B cell (primary cell): ENCODE data around the gene TRNT1. TPM values are rescaled to one million over a fixed set of nuclear protein-coding genes. Genes with fewer than 3 reads are reported as not detected.

Source experiments
- ATAC-seq: fragments of 200-7000 bp; cut with Tn5 transposase; one replicate; pipeline ENCODE4 v1.10.0; 2021; ENCODE audit warnings: low read depth, mild to moderate bottlenecking, moderate number of reproducible peaks, moderate library complexity
- CTCF ChIA-PET: fragments of 350-600 bp; sonication (Branson Sonifier 250); formaldehyde crosslinking; loops from one replicate; lab custom pipeline; 2021; ENCODE audit warnings: antibody characterized with exemption, inconsistent platforms; lab: Charles Lee
- POLR2A ChIA-PET: fragments of 350-600 bp; sonication (Branson Sonifier 250); formaldehyde crosslinking; loops from one replicate; lab custom pipeline; 2021; ENCODE audit warnings: antibody characterized with exemption; lab: Charles Lee
- DNase-seq: peaks from one replicate; pipeline ENCODE4 v3.0.0; 2013
- H2AFZ ChIP-seq: 2 replicates; pipeline ENCODE4 v1.6.1; 2012; ENCODE audit warnings: mild to moderate bottlenecking, low read depth, low read length; ENCODE audit not compliant: insufficient read depth, poor library complexity, severe bottlenecking
- H3K27ac ChIP-seq, 2 donors: 1 replicate in 1 of 2; 2 replicates in 1 of 2; pipeline ENCODE4 v1.5.1; 2012 to 2013; ENCODE audit warnings: low read length in 2 of 2, mild to moderate bottlenecking in 2 of 2, moderate library complexity in 1 of 2
- H3K27me3 ChIP-seq, 4 experiments: fragments of 200-600 bp in 1 of 4; sonication (generic) in 1 of 4; replicated peaks in 1 of 4; 1 replicate in 2 of 4; 2 replicates in 2 of 4; pipeline versions ENCODE4 v1.6.1 to v1.7.0; 2013 to 2016; ENCODE audit warnings: low read length in 3 of 4, mild to moderate bottlenecking in 2 of 4, mixed read lengths in 1 of 4, moderate library complexity in 1 of 4; ENCODE audit not compliant: insufficient read depth in 4 of 4, control insufficient read depth in 3 of 4; ENCODE audit errors: control extremely low read depth in 1 of 4
- H3K36me3 ChIP-seq, 2 experiments: replicated peaks in 1 of 2; 1 replicate in 1 of 2; 2 replicates in 1 of 2; pipeline versions ENCODE4 v1.6.1 to v1.7.1; 2013; ENCODE audit warnings: low read length in 1 of 2; ENCODE audit not compliant: insufficient read depth in 2 of 2, control insufficient read depth in 1 of 2; ENCODE audit errors: control extremely low read depth in 1 of 2, extremely low read depth in 1 of 2
- H3K4me1 ChIP-seq, 2 donors: fragments of 200-600 bp in 1 of 2; sonication (generic) in 1 of 2; 1 replicate in 1 of 2; 2 replicates in 1 of 2; pipeline versions ENCODE4 v1.5.1 to v1.6.1; 2013 to 2017; ENCODE audit warnings: low read length in 2 of 2; ENCODE audit not compliant: control insufficient read depth in 2 of 2, insufficient read depth in 2 of 2
- H3K4me2 ChIP-seq: replicated peaks from 2 replicates; pipeline ENCODE3; 2012; ENCODE audit warnings: mild to moderate bottlenecking, low read depth, low read length; ENCODE audit not compliant: poor library complexity, severe bottlenecking
- H3K4me3 ChIP-seq, 5 experiments: fragments of 200-600 bp in 1 of 5; sonication (generic) in 1 of 5; 1 replicate in 3 of 5; 2 replicates in 2 of 5; pipeline versions ENCODE4 v1.5.1 to v1.7.0; 2011 to 2016; ENCODE audit warnings: low read length in 4 of 5, mild to moderate bottlenecking in 4 of 5, low read depth in 2 of 5, control low read depth in 1 of 5, moderate library complexity in 1 of 5; ENCODE audit not compliant: insufficient read depth in 1 of 5; ENCODE audit errors: control extremely low read depth in 1 of 5, extremely low read depth in 1 of 5
- H3K79me2 ChIP-seq: fragments of 200-600 bp; sonication (generic); one replicate; pipeline ENCODE4 v1.6.0; 2016; ENCODE audit warnings: low read length; ENCODE audit not compliant: control insufficient read depth, insufficient read depth
- H3K9ac ChIP-seq: fragments of 200-600 bp; sonication (generic); 2 replicates; pipeline ENCODE4 v1.6.1; 2017; ENCODE audit warnings: mild to moderate bottlenecking, low read length, moderate library complexity
- H3K9me3 ChIP-seq, 3 donors: one replicate each; pipeline versions ENCODE4 v1.6.1 to v1.7.1; 2013; ENCODE audit warnings: low read length in 2 of 3; ENCODE audit not compliant: control insufficient read depth in 2 of 3, insufficient read depth in 1 of 3; ENCODE audit errors: control extremely low read depth in 1 of 3
- H4K20me1 ChIP-seq: 2 replicates; pipeline ENCODE4 v1.6.0; 2012; ENCODE audit warnings: mild to moderate bottlenecking, low read length; ENCODE audit not compliant: insufficient read depth, control insufficient read depth, poor library complexity, severe bottlenecking
- H3K27ac Mint-ChIP-seq: one replicate; pipeline ENCODE4 v1.8.0; 2021; ENCODE audit warnings: mixed read lengths
- H3K27me3 Mint-ChIP-seq: one replicate; pipeline ENCODE4 v1.8.0; 2021; ENCODE audit warnings: mixed read lengths
- H3K4me1 Mint-ChIP-seq: one replicate; pipeline ENCODE4 v1.8.0; 2021; ENCODE audit warnings: mixed read lengths
- H3K4me3 Mint-ChIP-seq: one replicate; pipeline ENCODE4 v1.8.0; 2021; ENCODE audit warnings: mixed read lengths
- H3K9me3 Mint-ChIP-seq: one replicate; pipeline ENCODE4 v1.8.0; 2022; ENCODE audit warnings: mixed read lengths; ENCODE audit not compliant: insufficient read depth
- EZH2 ChIP-seq: IDR thresholded peaks from 2 replicates; pipeline ENCODE4 v1.6.1; 2012; ENCODE audit warnings: borderline replicate concordance, low read depth, mild to moderate bottlenecking, moderate library complexity, low read length; ENCODE audit not compliant: insufficient read depth, poor library complexity, severe bottlenecking
- WGBS: methylation state at CpG from one replicate; pipeline ENCODE4 v1.1.5; 2013; ENCODE audit warnings: missing lambda C conversion rate; ENCODE audit not compliant: insufficient coverage; 5-methylcytosine and 5-hydroxymethylcytosine counted together
- intact Hi-C: fragments of 100-400 bp; cut with micrococcal nuclease; formaldehyde crosslinking; loops from one replicate; pipeline ENCODE4 v1.10.0; 2022
- polyA plus RNA-seq: library from polyadenylated mRNA; depleted of rRNA; stranded (reverse); fragments of >200 nt; gene quantifications from 2 replicates; pipeline ENCODE4 v1.2.3, GENCODE V29; 2012
- total RNA-seq, 2 donors: library from RNA; stranded (reverse); fragments of 120-200 nt in 1 of 2; gene quantifications; 1 replicate in 1 of 2; 2 replicates in 1 of 2; pipeline versions ENCODE4 v1.2.3 to v1.2.4, GENCODE V29; 2013 to 2022
- TF ChIP-seq, protein P1 (sequence below): fragments of 200-600 bp; IDR thresholded peaks from one replicate; pipeline ENCODE4 v1.8.0; 2022; ENCODE audit warnings: antibody characterized with exemption, mild to moderate bottlenecking

The TRNT1 gene
- total and polyA plus RNA-seq, 2 donors (not counting 1 experiment from before 2014, with no cell fraction given) = 4.5 to 40.6 TPM

DNA sequence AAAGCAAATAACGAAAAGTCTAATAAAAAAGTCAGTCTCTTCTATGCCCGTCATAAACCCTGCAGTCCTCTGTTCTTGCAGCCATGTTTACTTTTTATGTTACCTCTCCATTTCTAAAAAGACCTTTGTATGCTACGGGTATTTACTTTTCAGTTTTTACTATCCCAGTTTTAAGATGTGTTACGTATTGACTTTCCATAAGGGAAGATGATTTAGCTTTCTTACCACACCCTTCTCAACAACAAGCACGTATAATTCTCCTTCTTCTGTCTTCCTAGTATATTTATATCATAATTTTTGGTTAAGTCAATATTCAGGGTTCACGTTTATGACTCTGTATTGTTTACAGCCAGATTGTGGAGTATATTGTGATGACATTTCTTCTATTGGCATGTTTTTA lies 10.8 kb downstream of the TRNT1 start:
- H4K20me1 ChIP-seq = peaks cover 22% of the 10 kb centered on the region
- H3K4me1 Mint-ChIP-seq = peaks cover 19% of the 10 kb centered on the region
- WGBS = 100% methylated on average over 1 of the region's 6 CpGs
- no peak overlapping the region for H3K27ac Mint-ChIP-seq
- no peak for ATAC-seq
- H3K9me3 Mint-ChIP-seq = no peaks in the 10 kb centered on the region
- no peak overlapping the region for H2AFZ ChIP-seq
- no peak overlapping the region for H3K4me2 ChIP-seq
- H3K79me2 ChIP-seq = peaks cover 34% of the 10 kb centered on the region
- CTCF ChIA-PET = no interaction called here
- no peaks in the 10 kb centered on the region for H3K27me3 ChIP-seq
- peaks cover 34 to 57% of the 10 kb centered on the region in 2 experiments for H3K36me3 ChIP-seq
- no peak for DNase-seq
- POLR2A ChIA-PET = no interaction called here
- no peak overlapping the region for H3K4me3 Mint-ChIP-seq
- H3K27ac ChIP-seq = no peak overlapping the region
- H3K4me1 ChIP-seq = no peaks in the 10 kb centered on the region
- no peaks in the 10 kb centered on the region for H3K27me3 Mint-ChIP-seq
- intact Hi-C loops = no loop called here
- no peak overlapping the region for H3K4me3 ChIP-seq
- H3K9ac ChIP-seq = no peak overlapping the region
- no peaks in the 10 kb centered on the region for H3K9me3 ChIP-seq
- TF ChIP-seq, protein P1, sequence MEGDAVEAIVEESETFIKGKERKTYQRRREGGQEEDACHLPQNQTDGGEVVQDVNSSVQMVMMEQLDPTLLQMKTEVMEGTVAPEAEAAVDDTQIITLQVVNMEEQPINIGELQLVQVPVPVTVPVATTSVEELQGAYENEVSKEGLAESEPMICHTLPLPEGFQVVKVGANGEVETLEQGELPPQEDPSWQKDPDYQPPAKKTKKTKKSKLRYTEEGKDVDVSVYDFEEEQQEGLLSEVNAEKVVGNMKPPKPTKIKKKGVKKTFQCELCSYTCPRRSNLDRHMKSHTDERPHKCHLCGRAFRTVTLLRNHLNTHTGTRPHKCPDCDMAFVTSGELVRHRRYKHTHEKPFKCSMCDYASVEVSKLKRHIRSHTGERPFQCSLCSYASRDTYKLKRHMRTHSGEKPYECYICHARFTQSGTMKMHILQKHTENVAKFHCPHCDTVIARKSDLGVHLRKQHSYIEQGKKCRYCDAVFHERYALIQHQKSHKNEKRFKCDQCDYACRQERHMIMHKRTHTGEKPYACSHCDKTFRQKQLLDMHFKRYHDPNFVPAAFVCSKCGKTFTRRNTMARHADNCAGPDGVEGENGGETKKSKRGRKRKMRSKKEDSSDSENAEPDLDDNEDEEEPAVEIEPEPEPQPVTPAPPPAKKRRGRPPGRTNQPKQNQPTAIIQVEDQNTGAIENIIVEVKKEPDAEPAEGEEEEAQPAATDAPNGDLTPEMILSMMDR = no peak
- TF ChIP-seq EZH2 = no peak

- Histone ChIP-seq H3K9me3 (no peaks in the 10 kb centered on the region), H3K36me3 (peaks cover 49 to 85% of the 10 kb centered on the region in 2 experiments), H3K27ac (no peak overlapping the region), H2AFZ (no peak overlapping the region), H3K79me2 (no peaks in the 10 kb centered on the region), H3K4me1 (no peaks in the 10 kb centered on the region), H4K20me1 (no peaks in the 10 kb centered on the region), H3K4me2 (no peak overlapping the region), H3K9ac (no peak overlapping the region), H3K27me3 (no peaks in the 10 kb centered on the region), H3K4me3 (no peak overlapping the region)
- no peaks in the 10 kb centered on the region for H3K9me3 Mint-ChIP-seq
- H3K4me1 Mint-ChIP-seq = no peaks in the 10 kb centered on the region
- H3K27ac Mint-ChIP-seq = no peak overlapping the region
- no peak for ATAC-seq
- ChIA-PET POLR2A (no interaction called here), CTCF (no interaction called here)
- intact Hi-C loops = no loop called here
- DNase-seq = no peak
- no peaks in the 10 kb centered on the region for H3K27me3 Mint-ChIP-seq
- no peak overlapping the region for H3K4me3 Mint-ChIP-seq
- TF ChIP-seq, protein P1 = no peak
- no peak for TF ChIP-seq EZH2
These were observed 15.2 kb downstream of the TRNT1 start for GRCh38 chr3:3141939-3142338.
